Measurements from ENCODE around the gene NOL4L.
"Not testable (repeated sequence)": the region's sequence is repeated elsewhere in the genome, so short reads cannot be mapped to it uniquely, and the experiment has no call there.

Gene NOL4L

GRCh38 chr20:32466739-32467505 lies 118.2 kb downstream of the NOL4L start:
- DNase-seq: no peak

GRCh38 chr20:32465901-32466675 lies 119.0 kb downstream of the NOL4L start:
- DNase-seq: not testable (repeated sequence)

- DNase-seq: no peak
Measured at GRCh38 chr20:32465092-32465900, 119.8 kb downstream of the NOL4L start.

- DNase-seq: no peak
Measured at GRCh38 chr20:32464401-32465091, 120.6 kb downstream of the NOL4L start.

GRCh38 chr20:32463642-32464400 lies 121.3 kb downstream of the NOL4L start:
- no peak for DNase-seq

GRCh38 chr20:32462900-32463641 lies 122.1 kb downstream of the NOL4L start:
- DNase-seq: no peak

- no peak for DNase-seq
Measured at GRCh38 chr20:32461836-32462600, 123.1 kb downstream of the NOL4L start.

- no peak for DNase-seq
Measured at GRCh38 chr20:32460683-32461320, 124.3 kb downstream of the NOL4L start.

- no peak for DNase-seq
Measured at GRCh38 chr20:32460231-32460630, 124.9 kb downstream of the NOL4L start.

GRCh38 chr20:32458837-32459220 lies 126.3 kb downstream of the NOL4L start:
- DNase-seq: no peak

- no peak for DNase-seq
Measured at GRCh38 chr20:32458061-32458836, 126.9 kb downstream of the NOL4L start.

GRCh38 chr20:32457479-32457986 lies 127.6 kb downstream of the NOL4L start:
- DNase-seq: no peak

- DNase-seq: peak; percentile 22
Measured at GRCh38 chr20:32456869-32457478, 128.2 kb downstream of the NOL4L start.

GRCh38 chr20:32455901-32456701 lies 129.0 kb downstream of the NOL4L start:
- DNase-seq: no peak

GRCh38 chr20:32455171-32455900 lies 129.8 kb downstream of the NOL4L start:
- DNase-seq: no peak

Data from NCI-H1694 treated with DMSO at 0.1 percent for 48 hours (cell line).